Suppressor macrophage (primary cell): Measurements from ENCODE around the gene PDE4D.
A peak's percentile ranks its signal among the peaks of the same experiment; 100 is the strongest.

ENCODE experiments used
- DNase-seq, 4 experiments: peaks; one replicate each; pipeline ENCODE4 v3.0.0-alpha.2; 2020 to 2022

PDE4D gene

DNA sequence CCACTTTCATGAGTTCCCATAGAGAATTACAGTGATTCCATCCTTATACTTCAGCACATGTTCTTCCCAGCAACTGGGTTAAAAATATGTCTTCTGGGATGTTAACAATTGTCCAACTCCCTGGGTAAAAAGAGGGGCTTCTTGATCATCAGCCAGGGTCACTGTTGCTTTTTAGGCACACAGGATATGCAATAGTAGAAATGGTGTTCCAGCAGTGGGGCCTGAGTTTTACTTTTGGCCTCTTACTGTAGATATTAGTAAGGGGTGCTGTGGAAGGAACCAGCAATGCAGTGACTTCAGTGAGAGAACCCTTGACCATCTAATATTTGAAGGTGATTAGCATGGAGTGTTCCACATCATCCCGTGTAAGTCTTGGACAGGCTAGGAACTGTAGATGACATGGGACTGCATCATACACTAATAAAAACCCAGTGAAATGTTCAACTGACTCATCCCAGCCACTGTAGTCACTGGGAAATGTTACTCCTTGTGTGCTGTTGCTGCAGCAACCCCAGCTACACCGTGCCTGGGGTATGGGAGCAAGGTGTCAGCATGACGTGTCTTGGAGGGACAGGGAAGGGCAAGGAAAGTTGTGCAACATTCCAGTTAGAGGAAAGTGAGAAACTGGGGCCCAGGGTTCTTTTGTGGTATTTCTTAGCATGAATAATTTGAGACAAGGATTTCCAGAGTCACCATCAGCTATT, 699.8 kb downstream of the PDE4D start:
- DNase-seq: peak in 1 of 4 experiments; percentile 26

DNA sequence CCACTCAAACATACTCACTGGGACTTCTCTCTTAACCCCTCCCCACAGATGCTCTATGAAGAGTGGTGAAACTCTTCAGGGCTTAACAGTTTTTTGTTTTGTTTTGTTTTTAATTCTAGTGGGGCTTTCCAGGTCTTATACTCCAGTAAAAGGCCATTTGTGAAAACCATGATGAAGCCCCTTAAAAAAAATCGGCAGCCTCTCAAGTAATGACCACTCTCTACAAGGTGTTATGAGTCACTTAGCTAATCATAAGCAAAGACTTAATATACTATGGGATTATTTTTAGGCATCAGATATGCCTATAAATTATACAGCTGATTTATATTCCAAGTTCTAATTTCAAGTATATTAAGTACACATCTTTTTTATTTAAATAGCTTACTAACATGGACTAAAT, 702.8 kb downstream of the PDE4D start:
- DNase-seq: no peak

DNA sequence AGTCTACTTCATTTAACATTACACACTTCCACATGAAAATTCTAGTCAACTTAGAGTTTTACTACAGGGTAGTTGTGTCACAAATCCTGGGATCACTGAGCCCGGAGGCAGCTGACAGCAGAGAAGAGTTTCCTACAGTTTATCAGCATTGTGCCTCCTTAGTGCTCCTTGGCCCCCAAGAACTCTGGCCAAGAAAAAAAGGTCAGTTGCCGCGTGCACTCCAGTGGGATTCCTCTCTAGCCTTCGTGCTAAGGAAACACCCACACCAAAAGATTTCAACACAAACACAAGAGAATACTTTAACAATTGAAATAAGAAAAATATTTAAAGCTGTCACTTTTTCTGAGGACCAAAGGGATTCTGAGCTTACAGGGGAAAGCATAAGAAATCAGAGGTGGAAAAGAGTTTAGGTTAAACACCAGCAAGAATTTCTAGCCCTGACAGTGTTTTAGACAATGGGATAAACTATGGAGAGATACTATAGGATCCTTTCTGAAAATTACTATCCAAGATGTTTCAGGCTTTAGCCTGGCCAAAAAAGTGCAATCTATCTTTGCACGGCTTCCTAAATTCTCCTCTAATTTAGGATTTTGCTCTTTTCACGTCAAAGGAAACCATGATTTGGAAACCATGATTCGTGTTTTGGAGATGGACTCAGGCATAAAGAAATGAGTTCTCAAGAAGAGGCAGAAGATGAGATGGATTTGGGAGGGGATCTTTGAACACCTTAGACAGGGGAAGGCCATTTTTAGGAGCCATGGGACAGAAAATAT, 703.9 kb downstream of the PDE4D start:
- peak in 1 of 4 experiments; percentile 2 for DNase-seq

- DNase-seq: peak; percentile 57 to 92 (median 80)
Observed at GRCh38 chr5:59188419-59189225, 704.9 kb downstream of the PDE4D start.

- no peak for DNase-seq
Observed at GRCh38 chr5:59187857-59188256, 705.7 kb downstream of the PDE4D start.

GRCh38 chr5:59186623-59187022, 706.9 kb downstream of the PDE4D start:
- no peak for DNase-seq

GRCh38 chr5:59185757-59186385, 707.7 kb downstream of the PDE4D start:
- DNase-seq: no peak

DNA sequence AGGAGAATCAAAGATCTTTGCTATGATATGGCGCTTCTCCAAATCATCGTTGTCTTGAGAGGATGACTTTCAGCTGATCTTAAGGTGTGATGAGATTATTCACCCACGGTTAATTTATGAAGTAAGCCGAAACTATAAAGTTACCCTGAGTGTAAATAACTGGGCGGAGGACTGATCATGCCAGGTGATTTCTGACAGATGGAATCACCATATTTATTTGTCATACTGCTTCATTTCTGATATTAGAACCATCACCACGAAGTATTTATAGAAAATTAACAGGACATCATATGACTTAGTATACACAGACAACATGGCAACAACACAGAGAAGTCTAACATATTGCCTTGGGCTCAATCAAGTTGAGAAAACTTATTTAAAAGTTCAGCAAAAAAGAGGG, 708.8 kb downstream of the PDE4D start:
- DNase-seq: no peak

DNA sequence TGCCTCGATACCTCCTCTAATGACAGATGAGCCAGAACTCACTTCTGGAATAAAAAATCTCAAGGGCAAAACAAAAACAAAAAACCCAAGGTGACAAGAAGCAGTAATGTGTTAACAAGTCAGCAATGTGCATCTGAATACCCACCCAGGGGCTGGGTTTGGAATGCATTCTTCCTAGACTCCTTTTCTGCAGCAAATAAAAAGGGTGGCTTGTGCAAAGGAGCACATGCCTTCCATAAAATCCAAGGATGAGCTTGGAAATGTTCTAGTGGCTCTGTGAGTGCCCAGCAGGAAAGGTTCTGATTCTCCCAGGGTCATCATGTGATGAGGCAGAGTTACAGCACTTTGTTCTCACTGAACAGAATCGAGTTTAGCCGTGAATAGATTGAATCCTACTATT, 710.8 kb downstream of the PDE4D start:
- DNase-seq: no peak

DNA sequence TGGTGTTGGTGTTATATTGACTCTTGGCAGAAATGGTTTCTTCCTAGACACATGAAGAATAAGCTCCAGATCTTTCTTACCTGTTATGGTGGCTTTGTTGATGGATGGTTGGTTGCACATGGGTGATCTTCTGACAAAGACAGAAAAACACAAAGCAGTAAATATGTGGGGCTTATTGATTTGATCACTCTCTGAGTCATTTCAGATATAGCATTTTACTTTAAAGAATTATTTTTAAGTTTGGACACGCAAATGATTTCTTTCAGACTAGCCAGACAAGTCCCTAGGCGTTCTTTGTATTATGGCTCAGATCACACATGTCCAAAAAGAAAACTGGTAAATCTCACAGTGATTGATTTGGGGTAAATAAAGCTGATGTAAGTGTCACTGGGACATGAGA, 713.0 kb downstream of the PDE4D start:
- DNase-seq: no peak

DNA sequence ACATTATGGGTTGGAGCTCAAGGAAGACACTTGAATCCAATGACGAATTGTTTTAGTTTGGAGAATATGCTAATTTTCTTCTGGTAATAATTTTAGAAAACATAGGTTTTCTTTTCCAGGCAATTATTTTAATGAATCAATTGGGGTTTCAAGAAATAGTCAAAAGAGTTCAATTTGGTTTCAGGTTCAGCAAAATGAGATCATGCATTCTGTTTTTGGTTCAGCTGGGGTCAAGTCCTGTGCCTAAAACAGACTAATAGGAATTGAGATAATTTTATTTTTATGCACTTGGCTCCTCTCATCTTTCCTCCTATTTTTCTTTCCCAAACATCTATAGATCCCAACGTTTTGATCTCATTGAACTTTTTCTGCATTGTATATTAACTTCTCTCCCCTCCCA, 713.8 kb downstream of the PDE4D start:
- DNase-seq: no peak

GRCh38 chr5:59178482-59178881, 715.0 kb downstream of the PDE4D start:
- no peak for DNase-seq

GRCh38 chr5:59178071-59178470, 715.5 kb downstream of the PDE4D start:
- DNase-seq: no peak

GRCh38 chr5:59177644-59178043, 715.9 kb downstream of the PDE4D start:
- DNase-seq: no peak

DNA sequence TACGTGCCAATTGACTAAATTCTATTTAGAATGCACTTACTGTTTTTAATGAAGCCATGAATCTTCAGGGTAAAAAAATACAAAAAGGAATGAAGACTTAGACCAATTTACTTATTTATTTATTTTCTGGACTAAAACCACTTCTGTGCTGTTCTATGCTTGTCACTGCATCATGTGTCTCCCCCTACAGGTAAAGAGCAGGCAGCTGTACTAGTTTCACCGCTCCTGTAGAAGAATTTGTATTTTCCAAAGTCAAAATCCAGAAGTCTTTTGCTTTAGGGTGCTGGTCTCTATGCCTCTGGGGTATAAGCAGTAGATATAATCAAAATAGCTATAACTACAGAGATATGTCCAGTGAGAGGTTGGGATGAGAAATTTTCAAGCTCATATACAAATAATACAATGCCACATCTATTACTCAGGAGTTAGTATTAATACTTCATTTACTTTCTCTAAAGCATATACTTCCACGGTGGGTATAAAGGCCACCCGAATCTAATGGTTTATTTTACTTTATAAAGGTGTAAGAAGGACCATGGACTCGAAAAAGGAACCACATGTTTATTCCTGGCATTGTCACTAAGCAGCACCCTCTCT, 719.2 kb downstream of the PDE4D start:
- DNase-seq: peak in 3 of 4 experiments; percentile 12 to 46 (median 31)

DNA sequence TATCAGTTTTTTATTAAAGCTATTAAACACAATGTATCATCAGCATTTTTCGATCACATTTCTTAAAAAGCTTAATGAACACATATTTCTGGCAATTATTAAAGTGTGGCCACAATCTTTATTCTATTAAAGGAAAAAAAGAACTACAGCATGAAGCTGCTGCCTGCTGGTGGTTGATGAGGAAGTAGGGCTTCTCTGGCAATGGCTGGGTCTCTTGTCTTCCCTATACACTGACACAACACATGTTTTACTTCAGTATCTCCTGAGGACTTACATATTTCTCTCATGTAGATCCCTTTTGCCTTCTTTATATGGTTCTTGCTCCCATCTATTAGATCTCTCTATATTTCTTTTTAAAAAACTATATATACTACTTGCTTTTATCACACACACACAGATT, 719.9 kb downstream of the PDE4D start:
- peak; percentile 6 to 54 (median 36) for DNase-seq

GRCh38 chr5:59171131-59171530, 722.4 kb downstream of the PDE4D start:
- DNase-seq: no peak

DNA sequence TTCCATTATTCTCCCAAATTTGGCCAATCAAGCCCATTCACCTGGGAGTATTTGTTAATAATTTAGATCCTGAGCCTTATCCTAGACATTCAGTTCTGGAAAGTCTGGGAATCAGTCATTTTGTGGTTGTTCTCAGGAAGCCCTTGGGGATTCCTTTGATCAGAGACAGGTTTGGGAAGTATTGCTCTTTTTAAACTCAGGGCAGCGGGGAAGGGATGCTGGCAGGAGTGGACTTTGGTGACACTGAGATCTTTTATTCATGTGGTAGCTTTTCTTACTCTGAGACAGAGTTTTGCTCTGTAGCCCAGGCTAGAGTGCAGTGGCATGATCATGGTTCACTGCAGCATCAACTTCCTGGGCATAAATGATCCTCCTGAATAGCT, 723.8 kb downstream of the PDE4D start:
- no peak for DNase-seq

GRCh38 chr5:59169081-59169767, 724.3 kb downstream of the PDE4D start:
- DNase-seq: no peak

DNA sequence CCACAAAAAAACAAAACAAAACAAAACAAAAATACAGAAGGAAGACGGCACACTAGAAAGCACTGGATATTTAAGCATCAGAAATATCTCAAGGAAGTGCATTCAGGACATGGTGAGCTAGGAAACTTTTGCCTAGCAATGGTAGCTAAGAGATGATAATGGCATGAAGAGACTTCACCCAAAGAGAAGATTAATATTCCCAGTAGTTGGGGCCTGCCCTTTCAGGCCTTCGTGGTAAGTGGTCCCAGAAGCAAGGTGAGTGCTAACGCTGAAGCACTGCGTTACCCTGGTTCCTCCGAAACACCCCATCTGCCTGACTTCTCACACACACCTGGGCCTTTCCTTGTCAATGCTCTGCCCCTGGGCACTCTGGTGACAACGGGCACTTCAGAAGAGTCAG, 725.5 kb downstream of the PDE4D start:
- DNase-seq: no peak

GRCh38 chr5:59164041-59164830, 729.3 kb downstream of the PDE4D start:
- DNase-seq: no peak
